Putamen (tissue), 1 donor: Measurements from ENCODE around the gene CRAT.

ENCODE experiments used
- DNase-seq: peaks from one replicate; pipeline ENCODE4 v3.0.0-alpha.2; 2016; ENCODE audit warnings: low spot score

Gene CRAT

DNA sequence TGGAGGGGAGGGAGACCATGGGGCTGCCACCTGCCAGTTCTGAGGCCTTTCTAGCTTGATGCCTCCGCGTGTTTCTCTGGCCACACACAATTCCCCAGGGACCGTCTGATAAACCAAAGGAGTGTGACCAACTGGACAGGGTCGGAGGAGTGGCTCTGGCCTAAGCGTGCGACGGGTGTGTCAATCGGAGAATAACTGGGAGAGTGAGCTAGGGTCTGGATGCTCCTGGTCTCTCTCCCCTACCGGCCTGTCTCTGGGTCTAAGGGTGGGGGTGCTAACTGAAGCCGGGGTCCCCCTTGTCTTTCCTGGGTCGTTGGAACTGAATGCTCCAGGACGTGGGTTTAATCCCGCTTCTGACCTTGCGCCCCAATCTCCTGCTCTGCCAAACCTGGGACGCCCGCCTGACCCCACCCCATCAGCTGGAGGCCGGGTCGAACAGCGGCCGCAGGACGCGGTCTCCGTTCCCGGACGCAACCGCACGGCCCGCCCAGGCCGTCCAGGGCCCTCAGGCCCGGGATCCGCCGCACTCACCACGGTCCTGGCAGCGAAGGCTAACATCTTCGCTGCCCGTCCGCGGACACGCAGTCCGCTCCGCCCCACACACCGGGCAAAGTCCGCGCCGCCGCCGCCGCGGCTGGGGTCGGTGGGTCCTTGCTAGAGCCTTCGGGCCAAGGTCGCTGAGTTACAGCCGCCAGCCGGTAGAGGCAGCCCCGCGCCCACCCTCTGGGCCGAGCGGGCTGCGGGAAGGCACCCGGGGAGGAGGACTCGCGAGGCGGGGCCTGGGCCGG, 447 bp downstream of the CRAT start:
- DNase-seq, result no peak

DNA sequence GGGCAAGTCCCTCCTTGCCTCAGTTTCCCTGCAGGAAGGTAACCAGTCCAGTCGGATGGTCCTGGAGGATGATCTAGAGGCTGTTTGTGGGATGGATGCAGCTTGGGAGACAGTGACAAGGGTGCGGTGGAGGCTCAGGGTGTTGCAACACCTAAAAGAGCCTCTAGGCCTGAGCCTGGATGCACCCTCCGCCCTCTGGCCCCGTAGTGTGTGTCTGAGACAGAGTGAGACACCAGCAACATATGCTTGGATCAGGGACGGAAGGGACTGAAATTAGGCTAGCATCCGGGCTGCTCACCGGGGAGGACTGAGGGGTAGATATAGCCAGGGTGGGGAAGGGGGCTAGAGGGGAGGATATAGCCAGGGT, 1.1 kb downstream of the CRAT start:
- no peak for DNase-seq

DNA sequence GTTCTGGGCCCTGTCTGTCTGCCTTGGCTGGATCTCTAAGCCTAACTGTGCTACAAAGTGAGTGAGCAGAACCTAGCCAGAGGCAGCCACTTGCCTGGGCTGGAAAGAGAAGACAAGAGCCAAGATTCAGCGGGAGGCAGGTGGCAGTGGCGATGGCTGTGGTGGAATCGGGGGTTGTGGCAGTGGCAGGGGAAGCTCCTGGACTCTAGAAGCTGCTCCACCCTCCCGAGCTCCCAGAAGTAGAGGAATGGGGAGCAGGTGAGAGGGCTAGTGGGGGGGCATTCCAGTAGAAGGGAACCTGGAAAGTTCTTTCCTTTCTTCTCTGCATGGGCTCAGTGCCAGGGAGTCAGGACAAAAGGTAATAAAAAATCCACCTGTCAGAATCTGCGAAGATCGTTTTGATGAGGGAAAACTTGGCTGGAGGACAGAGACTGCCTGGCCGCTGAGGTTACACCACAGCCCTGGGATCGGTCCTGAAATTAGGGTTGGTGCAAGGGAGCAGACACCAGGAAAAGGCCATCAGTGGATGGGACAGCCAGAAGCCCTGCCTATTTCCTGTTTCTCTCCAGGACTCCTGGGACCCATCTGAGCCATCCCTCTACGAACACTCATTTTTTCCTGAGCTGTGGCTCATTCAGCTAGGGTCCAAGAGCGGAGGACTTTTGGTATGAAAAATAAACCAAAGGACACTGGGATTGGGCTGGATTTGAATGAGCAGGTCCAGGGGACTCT, 1.6 kb downstream of the CRAT start:
- no peak for DNase-seq

DNA sequence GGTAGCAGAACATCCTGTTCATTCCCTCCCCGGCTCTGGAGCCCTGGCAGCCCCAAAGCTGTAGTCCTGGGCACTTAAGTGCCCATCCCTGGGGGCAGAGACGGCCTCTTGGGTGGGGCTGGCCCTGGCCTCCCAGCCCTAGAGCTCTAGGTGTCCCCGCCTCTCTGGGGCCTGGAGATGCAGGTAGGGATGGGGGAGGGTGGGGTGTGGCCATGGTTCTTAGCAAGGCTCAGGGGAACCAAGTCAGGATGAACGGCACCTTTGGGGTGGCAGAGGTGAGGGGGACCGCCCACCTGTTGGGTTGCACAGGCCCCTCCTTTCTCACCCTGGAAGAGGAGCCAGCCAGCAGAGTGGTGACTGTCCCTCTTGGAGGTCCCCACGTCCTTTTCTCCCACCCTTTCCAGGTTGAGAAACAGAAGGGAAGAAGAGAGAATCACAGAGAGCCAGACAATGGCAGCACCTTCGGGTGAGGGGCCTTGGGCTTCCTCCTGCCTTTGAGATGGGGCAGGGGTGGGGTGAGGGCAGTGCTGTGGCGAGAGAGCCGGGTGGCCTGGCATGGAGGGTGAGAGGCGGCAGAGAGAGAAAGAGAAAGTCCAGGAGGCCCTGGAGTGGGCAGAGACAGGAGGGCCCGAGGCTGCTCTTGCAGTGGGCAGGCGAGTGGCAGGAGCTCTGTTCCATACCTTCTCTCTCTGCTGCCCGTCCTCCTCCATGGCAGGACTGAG, 2.3 kb downstream of the CRAT start:
- no peak for DNase-seq

DNA sequence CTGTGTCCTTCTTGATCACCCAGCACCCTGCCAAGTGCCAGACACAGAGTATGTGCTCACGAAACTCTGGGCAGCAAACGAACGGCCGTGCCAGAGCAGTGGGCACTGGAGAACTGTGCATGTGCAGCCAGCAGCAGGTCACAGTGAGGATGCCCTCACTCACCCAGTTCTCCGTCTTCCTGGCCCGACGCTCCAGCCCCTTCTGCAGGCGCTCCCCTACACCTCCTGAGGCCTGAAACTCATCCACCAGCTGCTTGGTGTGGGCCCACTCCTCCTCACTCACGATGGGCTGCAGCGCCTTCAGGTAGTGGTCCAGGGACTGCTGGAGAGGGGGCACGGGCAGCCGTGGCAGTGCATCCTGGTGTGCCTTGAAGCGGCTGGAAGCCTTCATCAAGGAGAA, 2.9 kb downstream of the CRAT start:
- no peak for DNase-seq

DNA sequence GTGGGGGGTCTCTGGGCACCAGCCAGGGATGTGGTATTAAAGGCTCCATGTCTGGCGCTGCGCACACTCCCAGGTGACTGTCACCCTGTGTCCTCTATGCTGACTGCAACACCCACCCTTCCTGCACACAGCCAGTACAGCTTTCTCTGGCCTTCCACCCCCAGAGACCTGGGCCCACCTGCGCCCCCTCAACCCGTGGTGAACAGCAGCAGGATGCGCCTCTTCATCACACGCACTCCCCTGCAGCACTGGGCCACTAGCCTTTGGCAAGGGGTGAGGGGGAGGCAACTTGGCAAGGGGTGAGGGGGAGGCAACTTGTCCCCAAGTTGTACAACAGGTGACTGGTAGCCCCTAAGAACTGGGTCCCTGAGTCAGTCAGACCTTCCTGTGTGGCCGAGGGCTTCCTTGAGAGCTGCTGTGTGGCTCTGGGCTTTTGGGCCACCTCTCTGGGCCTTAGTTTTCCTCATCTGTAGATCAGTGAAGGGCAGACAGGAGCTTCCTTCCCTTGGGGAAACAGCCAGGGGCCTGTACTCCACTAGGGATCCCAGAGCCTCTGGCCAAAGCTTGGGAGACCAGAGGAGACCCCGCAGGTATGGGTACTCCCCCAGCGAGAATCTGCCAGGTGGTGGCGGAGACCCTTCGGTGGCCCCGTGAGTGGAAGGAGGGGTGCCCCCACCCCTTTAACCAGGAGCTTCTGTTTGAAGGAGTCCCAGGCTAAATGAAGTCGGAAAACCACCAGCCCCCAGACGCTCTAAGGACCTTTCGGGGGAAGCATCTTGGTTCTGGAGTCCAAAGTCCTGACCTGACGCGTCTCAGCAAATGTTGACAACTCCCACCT, 4.5 kb downstream of the CRAT start:
- DNase-seq, result no peak

DNA sequence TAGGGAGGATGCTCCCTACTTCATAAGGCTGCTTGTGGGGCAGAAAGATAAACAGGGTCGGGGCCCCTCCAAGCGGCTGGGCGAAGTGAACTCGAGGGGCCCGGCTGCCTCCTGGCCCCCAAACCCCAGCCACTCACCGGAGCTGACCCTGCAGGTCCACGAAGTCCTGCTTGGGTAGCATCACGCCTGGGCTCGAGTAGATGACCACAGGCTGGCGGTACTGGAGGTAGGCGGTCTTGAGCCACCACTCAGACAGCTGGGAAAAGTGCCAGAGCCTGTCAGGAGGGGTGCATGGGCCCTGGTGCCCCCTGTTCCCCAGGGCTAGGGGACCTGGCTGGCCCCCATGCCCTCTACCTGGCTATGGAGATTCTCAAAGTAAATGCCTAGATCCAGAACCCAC, 6.5 kb downstream of the CRAT start:
- DNase-seq, result no peak

DNA sequence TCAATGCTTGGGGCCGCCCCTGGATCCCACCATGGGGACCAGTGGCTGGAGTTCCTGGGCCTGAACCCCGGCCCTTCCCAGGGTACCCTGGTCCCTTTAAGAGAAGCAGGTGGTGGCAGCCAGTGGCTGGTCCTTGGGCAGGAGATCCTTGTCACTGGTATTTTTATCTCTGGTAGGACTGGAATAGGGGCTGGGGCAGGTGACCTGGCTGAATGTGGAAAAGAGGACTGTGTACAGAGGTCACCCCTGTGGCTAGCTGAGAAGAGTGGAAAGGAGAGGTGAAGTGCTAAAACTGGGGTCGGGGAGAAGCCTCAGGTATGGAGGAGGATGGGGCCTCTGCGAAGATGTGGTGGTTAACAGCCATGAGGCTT, 7.0 kb downstream of the CRAT start:
- DNase-seq, result no peak

DNA sequence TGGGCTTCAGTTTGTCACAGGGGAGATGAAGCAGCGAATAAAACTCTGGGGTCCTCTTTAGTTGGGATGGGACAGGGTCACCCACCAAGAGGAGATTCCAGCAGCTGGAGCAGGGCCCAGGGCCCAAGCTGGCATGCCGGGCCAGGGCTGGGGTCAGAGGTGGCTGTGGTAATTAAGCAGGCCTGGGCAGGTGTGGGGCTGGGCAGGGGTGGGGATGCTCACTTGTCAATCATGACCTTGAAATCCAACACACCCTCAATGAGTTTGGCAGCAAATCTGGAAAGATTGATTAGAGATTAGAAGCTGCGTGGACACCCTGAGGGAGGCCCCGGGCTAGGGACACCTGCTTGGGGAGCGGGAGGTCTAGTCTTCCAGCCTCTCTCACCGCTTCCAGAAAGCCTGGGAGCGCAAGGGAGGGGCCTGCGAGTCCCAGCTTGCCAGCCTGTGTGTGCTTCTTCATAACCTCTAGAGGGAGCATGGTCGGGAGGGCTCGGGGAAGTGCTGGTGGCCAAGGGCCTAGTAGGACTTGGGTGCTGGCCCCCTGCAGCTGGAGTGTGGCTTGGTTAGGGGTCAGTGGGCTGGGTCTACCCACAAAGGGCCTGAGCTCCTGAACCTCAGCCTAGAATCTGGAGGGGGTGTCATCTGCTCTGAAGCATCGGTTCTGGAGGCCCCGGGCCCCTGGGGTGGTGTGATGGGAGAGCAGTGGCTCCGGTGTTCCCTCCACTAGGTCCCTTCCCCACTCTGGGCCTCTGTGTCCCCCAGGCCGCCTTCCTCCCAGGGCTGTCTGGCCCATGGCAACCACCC, 7.6 kb downstream of the CRAT start:
- no peak for DNase-seq

DNA sequence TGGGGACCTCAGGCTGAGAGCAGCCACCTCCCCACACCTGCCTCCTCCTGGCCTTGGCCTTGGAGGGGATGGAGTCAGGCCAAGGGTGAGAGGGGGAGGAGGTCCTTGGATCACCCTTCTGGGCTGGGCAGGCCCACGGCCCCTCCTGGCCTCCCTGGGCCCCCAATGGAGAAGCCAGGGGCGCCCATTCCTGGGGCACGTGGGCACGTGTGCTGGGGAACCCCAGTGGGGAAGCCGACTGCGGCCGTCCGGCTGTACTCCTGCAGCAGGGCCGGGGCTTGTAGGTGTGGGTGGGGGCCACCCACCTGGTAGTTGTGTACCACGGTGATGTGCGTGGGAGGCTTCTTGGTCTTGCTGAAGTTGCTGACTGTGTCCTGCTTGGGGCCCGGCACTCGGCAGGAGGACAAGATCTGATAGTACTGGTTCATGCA, 8.5 kb downstream of the CRAT start:
- no peak for DNase-seq

DNA sequence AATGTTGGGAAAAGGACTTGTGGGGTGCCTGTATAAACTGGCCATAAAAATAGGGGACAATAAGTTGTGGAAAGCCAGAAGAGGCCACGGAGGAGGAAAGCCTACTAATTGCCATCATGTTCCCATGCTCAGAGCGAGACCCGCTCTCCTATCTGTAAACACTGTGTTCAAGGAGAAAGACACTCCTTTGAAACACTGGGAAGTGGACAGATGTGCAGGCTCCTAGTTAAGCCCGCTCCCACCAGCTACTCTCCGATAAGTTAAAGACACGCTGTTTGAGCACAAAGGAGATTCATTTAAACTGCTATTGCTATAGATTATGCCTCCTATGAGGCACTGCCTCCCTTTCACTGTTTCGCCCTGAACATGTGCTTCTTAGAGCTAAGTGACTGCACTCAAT, 9.3 kb downstream of the CRAT start:
- no peak for DNase-seq

DNA sequence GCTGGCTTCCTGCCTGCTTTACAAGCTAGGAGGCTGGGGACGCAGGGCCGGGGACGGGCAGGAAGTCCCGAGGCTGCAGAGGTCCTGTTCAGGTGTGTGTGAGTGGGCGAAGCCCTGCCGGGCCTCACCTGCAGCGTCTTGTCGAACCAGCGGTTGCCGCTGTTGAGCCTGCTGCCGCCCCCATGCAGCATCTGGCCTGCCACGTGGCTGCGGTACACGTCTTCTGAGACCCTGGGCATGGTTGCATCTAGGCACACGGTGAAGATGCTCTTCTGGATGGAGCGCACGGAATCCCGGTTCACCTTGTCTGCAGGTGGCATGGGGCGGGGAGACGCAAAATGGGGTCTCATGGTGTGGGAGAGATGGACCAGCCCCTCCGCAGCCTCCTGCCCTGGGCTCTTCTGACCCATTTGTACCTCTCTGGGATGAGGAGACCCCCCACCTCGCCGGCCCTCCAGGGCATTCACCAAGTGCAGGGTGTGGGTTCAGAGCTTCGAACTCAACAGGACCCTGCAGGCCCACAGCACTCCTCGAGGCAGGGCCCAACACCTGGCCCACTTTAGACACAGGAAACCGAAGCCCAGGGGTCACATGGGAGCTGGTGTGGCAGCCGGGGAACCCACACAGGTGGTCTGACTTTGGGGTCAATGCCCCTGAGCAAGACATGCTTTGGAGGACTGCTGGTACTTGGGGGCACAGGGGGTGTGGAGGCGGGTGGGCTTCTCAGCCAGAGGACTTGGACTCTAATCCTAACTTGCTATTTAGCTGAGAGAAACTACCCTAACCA, 10.0 kb downstream of the CRAT start:
- DNase-seq, result no peak

DNA sequence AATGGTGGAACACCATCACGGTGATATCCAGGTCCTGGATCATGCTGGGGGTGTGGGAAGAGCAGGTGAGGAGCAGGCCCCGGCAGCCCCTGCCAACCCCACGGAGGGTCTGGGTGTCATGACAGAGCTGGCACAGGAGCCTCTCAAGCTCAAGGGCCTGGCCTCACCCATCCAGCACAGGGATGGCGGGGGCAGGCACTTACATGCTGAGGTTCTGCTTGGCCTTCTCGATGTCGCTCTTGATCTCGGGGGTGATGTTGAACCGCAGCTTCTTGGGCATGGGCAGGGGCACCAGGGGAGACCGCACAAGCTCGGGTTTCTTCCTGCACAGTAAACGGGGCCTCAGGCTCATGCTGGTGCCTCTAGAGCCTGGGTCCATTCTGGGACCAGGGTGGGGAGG, 12.3 kb downstream of the CRAT start:
- no peak for DNase-seq

DNA sequence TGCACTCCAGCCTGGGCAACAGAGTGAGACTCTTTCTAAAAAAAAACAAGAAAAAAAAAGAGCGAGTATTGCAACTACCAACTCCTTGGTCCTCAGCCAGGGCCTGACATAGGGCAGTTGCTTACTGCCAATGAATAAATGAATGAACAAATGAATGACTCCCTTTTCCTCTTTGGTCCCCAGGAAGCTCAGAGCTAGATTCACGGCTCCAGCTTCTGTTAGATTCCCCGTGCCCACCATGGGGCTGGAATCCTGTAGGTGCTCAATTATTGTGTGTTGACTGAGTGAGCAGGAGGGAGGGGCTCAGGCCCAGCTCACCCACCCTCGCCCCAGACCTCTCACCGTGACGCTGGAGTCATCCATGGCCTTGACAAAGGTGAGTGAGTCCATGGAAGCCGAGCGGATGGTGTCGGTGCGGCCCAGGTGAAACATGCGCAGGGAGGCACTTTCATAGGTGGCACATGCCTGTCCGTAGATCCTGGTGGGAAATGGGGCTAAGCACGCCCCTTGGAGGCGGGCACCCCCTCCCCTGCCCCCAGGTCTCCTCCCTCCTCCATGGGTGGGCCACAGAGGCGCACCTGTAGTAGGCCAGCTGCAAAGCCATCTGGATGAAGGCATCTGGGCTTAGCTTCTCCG, 12.8 kb downstream of the CRAT start:
- no peak for DNase-seq

DNA sequence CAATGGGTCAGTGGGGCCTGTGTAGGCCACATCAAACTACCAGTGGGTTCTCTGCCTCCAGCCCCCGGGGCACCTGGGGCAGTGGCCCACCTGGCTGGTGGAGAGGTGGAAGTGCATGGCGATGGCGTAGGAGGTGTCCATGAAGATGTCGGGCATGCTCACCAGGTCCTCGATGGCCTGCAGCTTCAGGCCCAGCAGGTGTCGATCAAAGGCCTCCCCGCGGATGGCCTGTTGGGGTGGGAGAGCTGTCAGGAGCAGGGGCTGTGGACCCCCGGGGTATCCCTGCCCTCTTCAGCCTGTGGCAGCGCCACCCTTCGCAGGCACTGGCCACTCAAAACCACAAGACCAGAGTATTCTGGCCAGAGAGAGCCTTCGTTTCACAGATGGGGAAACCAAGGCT, 14.7 kb downstream of the CRAT start:
- no peak for DNase-seq

DNA sequence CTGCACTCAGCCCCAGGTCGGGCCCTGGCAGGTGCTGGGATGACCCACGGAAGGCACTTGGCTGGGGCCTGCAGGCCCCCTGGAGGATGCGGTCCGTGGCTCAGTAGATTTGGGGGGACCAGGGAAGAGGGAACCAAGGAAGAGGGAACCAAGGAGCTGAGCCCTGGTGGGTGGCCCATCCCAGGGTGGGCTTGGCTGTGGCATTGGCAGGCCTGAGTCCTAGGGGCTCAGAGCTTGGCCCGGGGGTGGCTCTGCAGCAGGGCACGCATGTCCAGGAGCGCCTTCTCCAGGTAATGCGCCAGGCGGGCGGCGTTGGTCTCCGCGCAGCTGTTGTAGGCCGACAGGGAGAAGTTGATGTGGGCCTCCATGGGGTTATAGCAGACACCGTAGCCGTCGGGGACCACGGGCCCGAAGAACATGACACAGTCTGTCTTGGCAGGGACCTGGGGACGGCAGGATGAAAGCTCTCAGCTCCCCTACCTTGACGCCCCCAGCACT, 15.4 kb downstream of the CRAT start:
- no peak for DNase-seq

DNA sequence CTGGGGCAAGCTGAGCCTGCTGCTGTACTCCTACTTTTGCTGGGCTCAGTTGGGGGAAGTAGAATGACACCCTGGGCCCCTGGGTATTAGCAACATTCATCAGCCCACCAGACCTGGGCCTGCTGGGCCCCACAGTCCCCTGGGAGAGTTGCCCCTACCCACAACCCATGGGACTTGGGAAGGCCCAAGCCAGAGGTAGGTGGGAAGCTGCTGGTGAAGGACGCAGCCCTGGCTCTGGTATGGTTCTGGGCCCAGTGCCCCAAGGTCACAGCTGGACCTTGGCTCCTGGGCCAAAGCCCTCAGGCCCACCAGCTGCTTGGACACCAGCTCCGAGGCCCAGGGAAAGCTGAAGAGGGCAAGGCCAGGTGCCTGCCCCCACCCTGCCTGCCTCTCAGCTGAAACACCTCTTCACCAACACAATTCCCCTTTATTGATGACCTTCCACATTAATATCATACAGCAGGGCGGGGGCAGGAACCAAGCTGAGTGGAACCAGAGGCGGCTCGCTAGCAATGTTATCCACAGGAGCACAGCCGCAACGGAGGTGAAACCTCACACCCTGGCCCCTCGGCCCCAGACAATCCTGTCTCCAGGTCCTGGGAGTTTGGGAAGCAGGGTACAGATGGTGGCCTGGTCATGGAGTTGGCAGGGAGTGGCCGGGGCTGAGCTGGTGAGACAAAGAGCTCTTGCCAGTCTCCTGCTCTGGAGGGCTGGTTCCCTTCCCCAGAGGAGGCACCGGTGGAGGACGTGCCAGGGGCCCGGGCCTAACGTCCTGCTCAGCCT, 16.0 kb downstream of the CRAT start:
- DNase-seq, result no peak

DNA sequence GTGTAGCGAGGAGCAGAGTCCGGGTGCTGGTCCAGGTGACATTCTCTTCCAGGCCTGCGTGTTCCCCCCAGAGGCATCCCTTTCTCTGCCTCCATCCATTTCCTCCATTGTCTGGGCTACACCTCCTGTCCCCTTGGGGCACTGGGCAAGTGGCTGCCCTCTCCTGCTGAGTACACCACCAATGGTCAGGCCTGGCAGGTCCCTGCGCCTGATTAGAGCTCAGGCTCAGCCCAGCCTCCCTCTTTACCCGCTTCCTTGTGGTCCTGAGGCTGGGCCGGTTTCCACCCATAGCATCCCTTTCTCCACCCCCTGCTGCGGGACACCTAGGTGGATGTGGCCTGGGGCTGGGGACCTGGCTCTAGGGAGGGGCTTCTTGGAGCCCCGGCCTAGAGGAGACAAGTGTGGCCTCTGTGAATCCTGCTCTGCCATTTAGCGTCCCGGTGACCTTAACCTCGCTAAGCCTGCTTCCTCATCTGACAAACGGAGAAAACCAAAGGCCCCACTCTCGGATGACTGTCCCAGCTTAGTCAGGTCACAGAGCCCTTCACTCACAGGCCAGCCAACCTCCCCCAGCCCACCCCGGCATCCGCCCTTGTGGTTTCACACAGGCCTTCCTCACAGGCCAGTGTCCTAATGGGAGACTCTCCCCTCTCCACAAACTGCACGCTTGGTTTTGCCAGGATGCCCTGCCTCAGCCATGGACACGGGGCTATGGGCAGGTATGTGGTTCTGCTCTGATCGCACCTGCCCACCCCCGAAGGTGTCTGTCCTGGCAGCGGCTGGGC, 16.8 kb downstream of the CRAT start:
- DNase-seq, result no peak
